Cardiac muscle cell (in vitro differentiated cells and primary cell): ENCODE measurements around the gene XXYLT1. TPM values are rescaled to one million over a fixed set of nuclear protein-coding genes. Genes with fewer than 3 reads are reported as not detected.

Experiments used
- DNase-seq, 2 donors: peaks; one replicate each; pipeline versions ENCODE4 v3.0.0 to v3.0.0-alpha.2; 2010 to 2017; ENCODE audit warnings: low read depth in 1 of 2, low spot score in 1 of 2
- H3K27ac ChIP-seq: fragments of 200-600 bp; sonication (generic); 2 replicates; pipeline ENCODE4 v1.5.1; 2016
- H3K27me3 ChIP-seq: fragments of 200-600 bp; sonication (generic); 2 replicates; pipeline ENCODE4 v1.6.0; 2016; ENCODE audit warnings: control low read depth
- H3K36me3 ChIP-seq: fragments of 200-600 bp; sonication (generic); 2 replicates; pipeline ENCODE4 v1.5.1; 2016; ENCODE audit warnings: control low read depth
- H3K4me1 ChIP-seq: fragments of 200-600 bp; sonication (generic); 2 replicates; pipeline ENCODE4 v1.8.1; 2017; ENCODE audit warnings: low read depth, mild to moderate bottlenecking, mixed run types
- H3K4me3 ChIP-seq: fragments of 200-600 bp; sonication (generic); 2 replicates; pipeline ENCODE4 v1.5.1; 2016; ENCODE audit warnings: mild to moderate bottlenecking
- H3K9me3 ChIP-seq: fragments of 200-600 bp; sonication (generic); 2 replicates; pipeline ENCODE4 v1.5.1; 2017; ENCODE audit warnings: low read depth, mild to moderate bottlenecking, control low read depth
- polyA plus RNA-seq: library from polyadenylated mRNA; unstranded; fragments of >200 nt; fragmentation: Nextera tagmentation; extraction: Ambion mirVana; gene quantifications from 2 replicates; pipeline ENCODE4 v1.2.1, GENCODE V29; 2016
- total RNA-seq: library from RNA; depleted of rRNA; stranded (reverse); fragments of >200 nt; gene quantifications from 2 replicates; pipeline ENCODE4 v1.2.3, GENCODE V29; 2016
- TF ChIP-seq, protein P1 (sequence below): IDR thresholded peaks from 2 replicates; pipeline ENCODE4 v1.5.1; 2012; ENCODE audit warnings: low read depth, mild to moderate bottlenecking, low read length

XXYLT1 gene
- total and polyA plus RNA-seq, 2 experiments from 2014 or later = 52.5 to 62.2 TPM

DNA sequence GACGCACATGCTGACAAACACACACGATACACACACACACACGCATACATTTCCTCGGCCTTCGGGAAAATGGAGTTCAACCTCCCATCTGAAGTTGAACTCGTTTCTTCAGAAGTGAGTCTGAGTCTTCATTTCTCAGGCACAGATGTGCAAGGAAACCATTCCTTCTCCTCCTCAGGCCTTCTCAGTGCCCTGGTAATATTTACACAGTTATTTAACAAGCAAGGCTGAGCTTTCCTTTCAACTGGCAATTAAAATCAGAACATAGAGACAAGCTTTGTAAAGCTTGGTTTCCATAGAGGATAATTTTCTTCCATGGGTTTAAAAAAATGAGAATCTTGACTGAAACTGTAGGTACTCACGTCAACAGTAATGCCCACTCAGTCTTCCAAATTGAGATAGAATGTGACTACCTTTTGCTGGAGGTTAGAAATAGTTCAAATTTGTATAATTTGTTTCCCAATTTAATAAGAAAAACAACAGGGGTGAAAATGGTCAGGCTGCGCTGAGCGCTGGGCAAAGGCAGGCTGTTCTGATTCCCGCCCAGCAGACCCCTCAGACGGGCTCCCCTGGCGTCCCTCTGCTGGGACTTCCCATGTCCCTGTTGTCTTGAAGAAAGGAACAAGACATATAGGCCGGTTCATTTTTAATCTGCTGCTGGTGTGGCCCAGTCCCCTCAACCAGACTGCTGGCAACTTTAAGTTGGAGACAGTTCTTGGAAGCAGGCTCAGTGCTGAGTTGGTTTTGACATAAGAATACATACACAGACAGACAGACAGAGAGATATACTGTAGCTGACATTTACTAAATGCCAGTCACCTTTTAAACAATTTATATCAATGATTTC lies 174.3 kb downstream of the XXYLT1 start:
- no peak overlapping the region for H3K4me3 ChIP-seq
- H3K27ac ChIP-seq = no peak overlapping the region
- H3K36me3 ChIP-seq = no peaks in the 10 kb centered on the region
- no peaks in the 10 kb centered on the region for H3K27me3 ChIP-seq
- peaks cover 21% of the 10 kb centered on the region for H3K4me1 ChIP-seq
- TF ChIP-seq, protein P1, sequence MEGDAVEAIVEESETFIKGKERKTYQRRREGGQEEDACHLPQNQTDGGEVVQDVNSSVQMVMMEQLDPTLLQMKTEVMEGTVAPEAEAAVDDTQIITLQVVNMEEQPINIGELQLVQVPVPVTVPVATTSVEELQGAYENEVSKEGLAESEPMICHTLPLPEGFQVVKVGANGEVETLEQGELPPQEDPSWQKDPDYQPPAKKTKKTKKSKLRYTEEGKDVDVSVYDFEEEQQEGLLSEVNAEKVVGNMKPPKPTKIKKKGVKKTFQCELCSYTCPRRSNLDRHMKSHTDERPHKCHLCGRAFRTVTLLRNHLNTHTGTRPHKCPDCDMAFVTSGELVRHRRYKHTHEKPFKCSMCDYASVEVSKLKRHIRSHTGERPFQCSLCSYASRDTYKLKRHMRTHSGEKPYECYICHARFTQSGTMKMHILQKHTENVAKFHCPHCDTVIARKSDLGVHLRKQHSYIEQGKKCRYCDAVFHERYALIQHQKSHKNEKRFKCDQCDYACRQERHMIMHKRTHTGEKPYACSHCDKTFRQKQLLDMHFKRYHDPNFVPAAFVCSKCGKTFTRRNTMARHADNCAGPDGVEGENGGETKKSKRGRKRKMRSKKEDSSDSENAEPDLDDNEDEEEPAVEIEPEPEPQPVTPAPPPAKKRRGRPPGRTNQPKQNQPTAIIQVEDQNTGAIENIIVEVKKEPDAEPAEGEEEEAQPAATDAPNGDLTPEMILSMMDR = no peak
- no peak for DNase-seq
- H3K9me3 ChIP-seq = no peaks in the 10 kb centered on the region

DNA sequence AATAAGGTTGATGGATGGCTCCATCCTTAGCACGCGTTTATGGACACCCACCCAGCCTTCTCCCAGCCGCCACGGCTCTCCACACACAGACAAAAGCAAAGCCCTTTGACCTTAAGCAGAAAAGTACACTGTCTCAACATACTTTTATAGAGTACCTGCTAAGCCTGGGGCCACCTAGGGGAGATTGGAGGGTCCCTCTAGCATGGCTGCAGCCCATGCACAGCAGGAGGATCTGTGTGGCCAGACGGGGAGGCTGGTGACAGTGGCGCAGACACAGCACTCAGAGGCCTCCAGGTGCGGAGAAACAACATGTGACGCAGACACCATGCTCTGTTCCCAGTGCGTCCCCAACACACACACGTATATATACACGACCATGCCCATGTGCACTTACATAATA lies 174.9 kb downstream of the XXYLT1 start:
- DNase-seq = no peak
- Histone ChIP-seq H3K9me3 (no peaks in the 10 kb centered on the region), H3K36me3 (no peaks in the 10 kb centered on the region), H3K4me1 (peaks cover 21% of the 10 kb centered on the region), H3K4me3 (no peak overlapping the region), H3K27ac (no peak overlapping the region), H3K27me3 (no peaks in the 10 kb centered on the region)
- TF ChIP-seq, protein P1 = no peak

DNA sequence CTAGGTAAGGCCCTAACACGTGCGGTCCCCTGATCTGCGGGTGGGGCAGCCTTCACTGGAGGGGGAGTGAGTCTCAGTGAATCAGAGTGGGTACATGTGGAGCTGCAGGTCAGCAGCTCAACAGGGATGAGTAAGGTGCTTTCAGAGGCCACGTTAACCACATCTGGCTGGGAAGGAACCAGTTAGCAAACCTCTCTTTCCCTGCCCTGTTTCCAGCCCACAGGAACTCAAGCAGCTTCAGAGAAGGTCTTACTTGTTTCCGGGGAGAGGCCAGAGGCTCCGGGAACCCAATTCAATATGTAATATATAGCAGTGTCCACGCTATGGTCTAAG lies 175.3 kb downstream of the XXYLT1 start:
- Histone ChIP-seq H3K27ac (no peak overlapping the region), H3K36me3 (no peaks in the 10 kb centered on the region)

DNA sequence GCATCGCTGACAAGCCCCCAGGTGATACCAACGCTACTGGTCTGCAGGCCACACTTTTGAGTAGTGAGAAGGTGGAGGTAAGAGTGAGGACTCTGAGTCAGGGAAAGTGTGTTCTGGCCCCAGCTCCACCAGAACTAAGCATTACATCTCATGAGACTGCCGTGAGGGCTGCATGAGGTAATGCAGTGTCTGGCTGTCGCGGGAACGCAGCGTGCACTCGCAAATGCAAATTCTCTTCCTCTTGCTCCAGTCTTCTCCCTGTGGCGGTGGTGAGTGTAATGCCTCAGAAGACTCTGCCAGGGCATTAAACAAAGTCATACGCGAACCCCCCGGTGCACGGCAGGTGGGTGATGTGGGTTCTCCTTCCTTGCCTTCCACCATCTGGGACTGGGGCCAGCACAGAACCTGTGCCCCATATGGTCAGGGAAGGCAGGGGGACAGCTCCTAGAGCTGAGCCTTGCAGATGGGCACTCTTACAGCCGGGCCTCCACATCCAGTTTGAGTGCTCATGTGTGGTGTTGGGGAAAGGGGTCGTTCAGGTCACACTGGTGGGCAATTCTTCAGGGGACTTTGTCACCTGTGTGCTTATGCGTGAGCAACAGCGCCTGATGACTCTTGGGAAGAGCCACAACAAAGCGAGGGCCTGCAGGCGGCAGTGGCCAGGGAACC lies 175.8 kb downstream of the XXYLT1 start:
- no peak for DNase-seq
- Histone ChIP-seq H3K4me3 (no peak overlapping the region), H3K9me3 (no peaks in the 10 kb centered on the region), H3K36me3 (no peaks in the 10 kb centered on the region), H3K27ac (no peak overlapping the region), H3K4me1 (peaks cover 21% of the 10 kb centered on the region), H3K27me3 (no peaks in the 10 kb centered on the region)
- TF ChIP-seq, protein P1 = no peak

More for the DNA sequence above, 175.3 kb downstream of the XXYLT1 start:
- no peak for DNase-seq
- TF ChIP-seq, protein P1 = no peak
- H3K9me3 ChIP-seq = no peaks in the 10 kb centered on the region
- peaks cover 21% of the 10 kb centered on the region for H3K4me1 ChIP-seq
- no peak overlapping the region for H3K4me3 ChIP-seq
- no peaks in the 10 kb centered on the region for H3K27me3 ChIP-seq

DNA sequence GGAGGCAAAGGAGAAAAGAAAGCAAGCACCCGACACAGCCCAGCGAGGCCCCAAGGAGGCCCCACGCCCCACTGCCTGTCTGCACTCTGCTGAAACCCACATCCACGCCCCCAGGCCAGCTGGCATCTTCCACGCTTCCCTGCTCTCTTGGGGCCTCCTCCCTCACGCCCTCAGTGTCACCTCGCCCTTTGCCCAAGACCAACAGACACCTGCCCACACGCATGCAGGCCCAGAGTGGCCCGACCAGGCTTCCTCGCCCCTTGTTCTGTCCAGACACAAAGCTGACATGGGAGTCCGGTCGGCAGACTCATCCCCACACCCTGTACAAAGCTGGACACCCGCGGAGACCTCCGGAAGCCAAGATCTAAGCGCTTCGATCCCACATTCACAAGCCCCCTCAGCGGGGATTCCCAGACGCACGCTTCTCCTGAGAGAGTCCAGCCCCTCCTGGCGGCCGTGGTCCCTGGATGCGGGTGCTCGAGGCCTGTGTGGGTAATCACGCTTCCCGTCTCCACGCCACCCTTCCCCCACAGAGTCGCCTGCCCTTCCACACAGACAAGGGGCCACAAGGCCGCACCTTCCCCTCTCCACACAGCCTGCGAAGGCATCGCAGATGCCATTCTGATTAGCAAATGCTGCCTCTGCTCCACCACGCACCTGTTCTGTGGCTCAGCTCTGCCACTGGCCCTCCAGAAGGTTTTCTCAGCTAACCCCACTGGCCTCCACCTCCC lies 176.6 kb downstream of the XXYLT1 start:
- no peak overlapping the region for H3K27ac ChIP-seq
- no peaks in the 10 kb centered on the region for H3K9me3 ChIP-seq
- TF ChIP-seq, protein P1 = no peak
- no peaks in the 10 kb centered on the region for H3K27me3 ChIP-seq
- no peaks in the 10 kb centered on the region for H3K36me3 ChIP-seq
- no peak for DNase-seq
- no peak overlapping the region for H3K4me3 ChIP-seq
- peaks cover 21% of the 10 kb centered on the region for H3K4me1 ChIP-seq
